Measurements from ENCODE around the gene ZNF223.

Gene ZNF223

GRCh38 chr19:44072543-44073401, 20.9 kb downstream of the ZNF223 start:
- no peak for DNase-seq

DNA sequence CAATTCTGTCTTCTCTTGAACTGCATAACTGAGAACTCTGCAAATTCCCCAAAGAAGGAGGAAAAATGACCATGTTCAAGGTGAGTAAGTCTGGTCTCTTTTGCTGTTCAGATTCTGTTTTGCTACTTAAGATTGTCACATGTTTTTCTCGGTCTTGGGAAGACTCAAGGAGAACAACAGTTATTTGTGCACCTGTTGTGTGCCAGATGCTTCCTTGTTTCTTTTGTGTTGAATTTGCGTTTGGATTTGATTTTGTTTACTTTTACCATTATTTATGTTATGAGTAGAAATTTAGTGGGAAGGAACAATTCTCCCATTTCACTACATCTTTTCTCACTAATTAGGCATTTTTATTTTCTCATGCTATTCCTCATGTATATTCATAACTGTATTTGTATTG, 24.5 kb downstream of the ZNF223 start:
- no peak for DNase-seq

DNA sequence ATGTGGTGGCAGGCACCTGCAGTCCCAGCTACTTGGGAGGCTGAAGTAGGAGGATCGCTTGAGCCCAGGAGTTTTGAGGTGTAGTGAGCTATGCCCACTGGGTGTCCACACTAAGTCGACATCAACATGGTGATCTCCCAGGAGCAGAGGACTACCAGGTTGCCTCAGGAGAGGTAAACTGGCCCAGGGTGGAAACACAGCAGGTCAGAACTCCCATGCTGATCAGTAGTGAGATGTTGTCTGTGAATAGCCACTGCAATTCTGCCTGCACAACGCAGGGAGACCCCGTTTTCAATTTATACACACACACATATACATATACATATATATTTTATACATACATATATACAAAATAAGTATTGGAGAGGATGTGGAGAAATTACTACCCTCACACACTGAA, 40.3 kb downstream of the ZNF223 start:
- DNase-seq = no peak

GRCh38 chr19:44093931-44094765, 42.3 kb downstream of the ZNF223 start, which contains the start of gene ZNF224:
Gene ZNF224, plus strand, starts transcription at chr19:44094361. Its CDS starts 3,513 bp downstream, at chr19:44097874.
- DNase-seq = peak; percentile 70

DNA sequence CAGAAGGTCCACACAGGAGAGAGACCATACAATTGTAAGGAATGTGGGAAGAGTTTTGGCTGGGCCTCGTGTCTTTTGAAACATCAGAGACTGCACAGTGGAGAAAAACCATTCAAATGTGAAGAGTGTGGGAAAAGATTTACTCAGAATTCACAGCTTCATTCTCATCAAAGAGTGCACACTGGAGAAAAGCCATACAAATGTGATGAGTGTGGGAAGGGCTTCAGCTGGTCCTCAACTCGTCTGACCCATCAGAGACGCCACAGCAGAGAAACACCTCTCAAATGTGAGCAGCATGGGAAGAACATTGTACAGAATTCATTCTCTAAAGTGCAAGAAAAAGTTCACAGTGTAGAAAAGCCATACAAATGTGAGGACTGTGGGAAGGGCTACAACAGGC, 55.9 kb downstream of the ZNF223 start:
- no peak for DNase-seq

- DNase-seq = no peak
Measured at GRCh38 chr19:44109458-44109857, 57.6 kb downstream of the ZNF223 start.

DNA sequence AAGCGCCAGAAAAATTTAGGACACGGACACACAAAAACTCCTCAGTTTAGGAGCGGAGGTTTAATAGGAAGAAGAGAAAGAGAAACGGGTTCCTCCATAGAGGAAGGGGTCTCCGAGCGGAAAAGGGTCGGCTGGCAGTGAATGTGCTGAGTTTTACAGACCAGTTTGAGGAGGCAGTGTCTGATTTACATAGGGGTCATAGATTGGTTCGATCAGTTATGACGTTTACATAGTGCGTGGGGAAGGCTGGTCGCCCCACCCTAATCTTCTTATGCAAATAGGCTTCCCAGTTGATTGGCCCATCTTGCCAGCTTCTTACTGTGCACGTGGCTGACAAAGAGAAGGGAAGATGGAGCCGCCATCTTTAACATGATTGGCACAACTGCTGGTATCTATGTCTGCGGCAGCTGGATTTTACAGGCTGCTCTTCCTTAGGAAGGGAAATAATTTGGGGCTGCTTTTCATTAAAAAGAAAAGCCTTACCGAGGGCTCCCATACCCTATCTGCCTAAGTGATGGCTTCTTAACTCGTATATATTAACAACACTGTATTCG, 60.2 kb downstream of the ZNF223 start:
- no peak for DNase-seq

- DNase-seq = no peak
Measured at GRCh38 chr19:44112802-44113137, 60.9 kb downstream of the ZNF223 start.

GRCh38 chr19:44113138-44113783, 61.4 kb downstream of the ZNF223 start, which contains the start of gene ZNF225:
Gene ZNF225, plus strand, starts transcription at chr19:44113399. Its CDS starts 2,429 bp downstream, at chr19:44115828.
- DNase-seq = peak; percentile 67

DNA sequence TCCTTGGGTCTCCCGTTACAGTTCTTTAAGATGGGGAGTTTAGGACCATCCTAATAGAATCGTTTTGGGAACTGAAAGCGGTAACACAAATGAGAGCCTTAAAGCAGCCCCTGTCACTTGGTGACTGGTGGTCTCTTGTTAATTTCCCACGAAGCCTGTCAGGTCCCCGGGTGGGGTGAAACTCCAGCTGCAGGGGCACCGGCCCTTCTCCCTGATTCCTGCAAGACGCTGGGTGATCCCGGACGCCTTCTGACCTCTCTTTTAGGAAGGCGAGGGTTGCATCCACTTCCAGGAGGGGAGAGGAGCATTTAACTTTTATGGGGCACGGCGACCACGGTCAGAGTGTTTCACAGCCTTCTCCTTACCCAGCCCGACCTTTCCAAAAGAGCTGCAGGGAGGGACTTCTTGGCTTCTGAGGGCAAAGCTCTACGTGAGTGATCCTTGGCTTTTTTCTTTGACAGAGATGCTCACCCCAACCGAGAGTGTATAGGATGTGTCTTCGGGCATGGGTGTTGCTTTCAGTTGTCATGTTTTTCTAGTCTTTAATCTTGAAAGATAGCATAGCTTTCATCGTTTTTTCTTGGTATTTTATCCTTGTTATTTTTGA, 62.1 kb downstream of the ZNF223 start:
- no peak for DNase-seq
